DMS153 treated with DMSO at 0.1 percent for 48 hours (cell line): ENCODE results near the gene SMAD3.

Source experiments
- DNase-seq: peaks from one replicate; lab custom pipeline; 2025; ENCODE audit not compliant: unreplicated experiment; lab: John Stamatoyannopoulos, UW

The SMAD3 gene

GRCh38 chr15:67095912-67096311 lies 30.5 kb downstream of the SMAD3 start:
- DNase-seq, result no peak

- DNase-seq, result no peak
Measured at GRCh38 chr15:67096546-67097294, 31.3 kb downstream of the SMAD3 start.

- DNase-seq, result no peak
Measured at GRCh38 chr15:67097424-67097823, 32.0 kb downstream of the SMAD3 start.

GRCh38 chr15:67097930-67098740 lies 32.7 kb downstream of the SMAD3 start:
- DNase-seq, result no peak

GRCh38 chr15:67098768-67099282 lies 33.4 kb downstream of the SMAD3 start:
- no peak for DNase-seq

GRCh38 chr15:67100124-67100791 lies 34.9 kb downstream of the SMAD3 start:
- DNase-seq, result no peak

- DNase-seq, result no peak
Measured at GRCh38 chr15:67100801-67101581, 35.6 kb downstream of the SMAD3 start.

- no peak for DNase-seq
Measured at GRCh38 chr15:67101911-67102598, 36.7 kb downstream of the SMAD3 start.

GRCh38 chr15:67102599-67102929 lies 37.2 kb downstream of the SMAD3 start:
- DNase-seq, result no peak

GRCh38 chr15:67103021-67103420 lies 37.6 kb downstream of the SMAD3 start:
- DNase-seq, result no peak

- no peak for DNase-seq
Measured at GRCh38 chr15:67103432-67103831, 38.0 kb downstream of the SMAD3 start.

- DNase-seq, result no peak
Measured at GRCh38 chr15:67103869-67104268, 38.5 kb downstream of the SMAD3 start.

- DNase-seq, result no peak
Measured at GRCh38 chr15:67104510-67104909, 39.1 kb downstream of the SMAD3 start.

- no peak for DNase-seq
Measured at GRCh38 chr15:67105065-67105951, 39.9 kb downstream of the SMAD3 start.

GRCh38 chr15:67105991-67106763 lies 40.8 kb downstream of the SMAD3 start:
- no peak for DNase-seq

- DNase-seq, result no peak
Measured at GRCh38 chr15:67106764-67107013, 41.3 kb downstream of the SMAD3 start.

GRCh38 chr15:67107014-67107812 lies 41.8 kb downstream of the SMAD3 start:
- no peak for DNase-seq
